ENCODE results near the gene CHI3L1.

GRCh38 chr1:203225071-203225470 is 38.6 kb upstream of the CHI3L1 start:
- TF ChIP-seq SP1 (IDR thresholded peaks at IDR 0.05) (no peak), PKNOX1 (IDR thresholded peaks at IDR 0.05) (no peak), ELF4 (IDR thresholded peaks at IDR 0.05) (no peak), FOXK2 (IDR thresholded peaks at IDR 0.05) (no peak), SUZ12 (IDR thresholded peaks at IDR 0.05) (no peak), LEF1 (IDR thresholded peaks at IDR 0.05; ENCODE audit: borderline replicate concordance) (no peak), FOXM1 (IDR thresholded peaks at IDR 0.05; ENCODE audit: borderline replicate concordance) (no peak), ARNT (IDR thresholded peaks at IDR 0.05) (no peak), BHLHE40 (IDR thresholded peaks at IDR 0.05; ENCODE audit: borderline replicate concordance) (no peak), TARDBP (IDR thresholded peaks at IDR 0.05) (no peak)
